K562 (cell line): ENCODE results near the gene OPCML. TPM values are rescaled to one million over a fixed set of nuclear protein-coding genes. Genes with fewer than 3 reads are reported as not detected.

Experiments used
- ATAC-seq: fragments of 200-7000 bp; cut with Tn5 transposase; 3 replicates; pipeline ENCODE4 v1.9.1; 2020; ENCODE audit warnings: moderate library complexity
- BruUV-seq: library from RNA; stranded (reverse); fragments of 400-500 nt; replicated peaks from 2 replicates; lab custom pipeline; 2021; lab: Mats Ljungman, UMichigan
- CTCF ChIA-PET: fragments of 300-600 bp; formaldehyde crosslinking; extraction: SDS; loops from one replicate; lab custom pipeline; 2021; ENCODE audit warnings: low intra/inter-chr PET ratio; lab: Yijun Ruan, JAX
- POLR2A ChIA-PET: fragments of 300-600, 350-650 bp; sonication (Branson Sonifier 250); formaldehyde crosslinking; extraction: SDS; loops from one replicate; lab custom pipeline; 2021; ENCODE audit warnings: antibody characterized with exemption, inconsistent platforms; lab: Yijun Ruan, JAX
- DNase-seq, 4 experiments: peaks; one replicate each; pipeline versions ENCODE4 v3.0.0 to v3.0.0-alpha.2; 2011 to 2018; ENCODE audit warnings: low spot score in 3 of 4, mixed read lengths in 3 of 4; ENCODE audit errors: extremely low read depth in 1 of 4
- FAIRE-seq: peaks from 2 replicates; lab custom pipeline; 2011; peaks lifted over from hg19 to GRCh38; lab: Jason Lieb, UNC
- H2AFZ ChIP-seq: 2 replicates; pipeline ENCODE4 v1.6.0; 2011; ENCODE audit warnings: low read depth, low read length, control low read depth, inconsistent platforms
- H3K27ac ChIP-seq: fragments of 200-600 bp; 3 replicates; pipeline ENCODE4 v1.8.0; 2011; ENCODE audit warnings: low read depth, mild to moderate bottlenecking, control low read depth, inconsistent platforms, low read length, moderate library complexity, mixed read lengths; ENCODE audit errors: extremely low read depth
- H3K27me3 ChIP-seq, 2 experiments: fragments of 300-600 bp in 1 of 2; 2 replicates in 1 of 2; 3 replicates in 1 of 2; pipeline versions ENCODE4 v1.6.0 to v1.8.0; 2011; ENCODE audit warnings: inconsistent platforms in 2 of 2, low read length in 2 of 2, mild to moderate bottlenecking in 1 of 2, mixed read lengths in 1 of 2, moderate library complexity in 1 of 2; ENCODE audit not compliant: control insufficient read depth in 2 of 2, insufficient read depth in 2 of 2
- H3K36me3 ChIP-seq: fragments of 300-600 bp; 3 replicates; pipeline ENCODE4 v1.8.0; 2011; ENCODE audit warnings: mild to moderate bottlenecking, low read length, inconsistent platforms; ENCODE audit not compliant: control insufficient read depth, insufficient read depth
- H3K4me1 ChIP-seq, 2 experiments: fragments of 200-600 bp in 1 of 2; replicated peaks in 1 of 2; 2 replicates in 1 of 2; 3 replicates in 1 of 2; pipeline versions ENCODE4 v1.5.1 to v1.8.0; 2011; ENCODE audit warnings: inconsistent platforms in 2 of 2, low read length in 2 of 2, mild to moderate bottlenecking in 1 of 2, mixed read lengths in 1 of 2, moderate library complexity in 1 of 2; ENCODE audit not compliant: control insufficient read depth in 2 of 2, insufficient read depth in 2 of 2
- H3K4me2 ChIP-seq: 2 replicates; pipeline ENCODE4 v1.6.1; 2011; ENCODE audit warnings: low read length, control low read depth, inconsistent platforms, mixed read lengths; ENCODE audit not compliant: insufficient read depth
- H3K4me3 ChIP-seq: fragments of 200-600 bp; sonication (generic), shearing (Covaris generic); 2 replicates; pipeline ENCODE4 v1.5.1; 2016; ENCODE audit warnings: control low read depth, inconsistent platforms
- H3K79me2 ChIP-seq: fragments of 200-600 bp; 3 replicates; pipeline ENCODE4 v1.8.0; 2011; ENCODE audit warnings: low read length, inconsistent platforms; ENCODE audit not compliant: control insufficient read depth, insufficient read depth
- H3K9ac ChIP-seq, 2 experiments: 2 replicates each; pipeline versions ENCODE4 v1.6.0 to v1.6.1; 2011; ENCODE audit warnings: low read depth in 2 of 2, low read length in 2 of 2, control low read depth in 1 of 2, inconsistent platforms in 1 of 2, mild to moderate bottlenecking in 1 of 2, mixed read lengths in 1 of 2; ENCODE audit not compliant: insufficient read depth in 1 of 2
- H3K9me1 ChIP-seq: one replicate; pipeline ENCODE4 v1.6.0; 2011; ENCODE audit warnings: inconsistent platforms, mild to moderate bottlenecking, low read length, moderate library complexity; ENCODE audit not compliant: control insufficient read depth, insufficient read depth
- H3K9me3 ChIP-seq: replicated peaks from 2 replicates; pipeline ENCODE4 v1.5.1; 2011; ENCODE audit warnings: low read depth, low read length, inconsistent platforms; ENCODE audit not compliant: control insufficient read depth, insufficient read depth
- H4K20me1 ChIP-seq: replicated peaks from 2 replicates; pipeline ENCODE4 v1.6.1; 2011; ENCODE audit warnings: low read length, inconsistent platforms, mixed read lengths; ENCODE audit not compliant: control insufficient read depth, insufficient read depth
- E2F5 ChIP-seq: sonication (generic); formaldehyde crosslinking; IDR thresholded peaks from 2 replicates; pipeline ENCODE4 v1.8.0; 2022; ENCODE audit warnings: mild to moderate bottlenecking, missing genetic modification reagents
- IFI16 ChIP-seq: fragments of 250-450 bp; sonication (Bioruptor Pico); IDR thresholded peaks from 2 replicates; pipeline ENCODE4 v2.1.2; 2022; ENCODE audit warnings: mild to moderate bottlenecking, inconsistent platforms
- MBD1 ChIP-seq: fragments of 250-450 bp; sonication (Bioruptor Pico); IDR thresholded peaks from 2 replicates; pipeline ENCODE4 v1.8.0; 2022; ENCODE audit warnings: inconsistent platforms
- NUFIP1 ChIP-seq: fragments of 450-650 bp; IDR thresholded peaks from 2 replicates; pipeline ENCODE4 v1.6.1; 2018; ENCODE audit not compliant: partially characterized antibody
- RFX7 ChIP-seq: fragments of 250-450 bp; sonication (Bioruptor Pico); IDR thresholded peaks from 2 replicates; pipeline ENCODE4 v1.5.1; 2021; ENCODE audit warnings: mild to moderate bottlenecking
- SMAD1 ChIP-seq: fragments of 150-350 bp; IDR thresholded peaks from 2 replicates; pipeline ENCODE4 v1.6.1; 2014; ENCODE audit warnings: low read length, low read depth; ENCODE audit not compliant: partially characterized antibody
- SRSF1 ChIP-seq: fragments of 200-400 bp; formaldehyde crosslinking; IDR thresholded peaks from 2 replicates; pipeline ENCODE4 v1.6.1; 2017; ENCODE audit warnings: mild to moderate bottlenecking, low read depth, low read length, moderate library complexity
- TEAD1 ChIP-seq, 2 experiments: fragments of 450-650 bp in 1 of 2; sonication (generic) in 1 of 2; formaldehyde crosslinking; IDR thresholded peaks; 2 replicates each; pipeline versions ENCODE4 v1.4.0 to v1.8.0; 2020 to 2022; ENCODE audit warnings: mild to moderate bottlenecking in 2 of 2, missing genetic modification reagents in 1 of 2
- THAP12 ChIP-seq: fragments of 250-450 bp; sonication (Bioruptor Pico); IDR thresholded peaks from 2 replicates; pipeline ENCODE4 v1.9.0; 2021; ENCODE audit warnings: mild to moderate bottlenecking, inconsistent platforms
- ZKSCAN1 ChIP-seq: fragments of 150-350 bp; IDR thresholded peaks from 2 replicates; pipeline ENCODE4 v1.6.1; 2016; ENCODE audit warnings: low read depth, low read length
- ZNF311 ChIP-seq: fragments of 250-450 bp; sonication (Bioruptor Pico); IDR thresholded peaks from 2 replicates; pipeline ENCODE4 v1.4.0; 2020; ENCODE audit warnings: mild to moderate bottlenecking, moderate library complexity
- ZNF57 ChIP-seq: fragments of 450-650 bp; formaldehyde crosslinking; IDR thresholded peaks from 2 replicates; pipeline ENCODE4 v1.4.0; 2020; ENCODE audit warnings: mild to moderate bottlenecking, moderate library complexity
- WGBS: fragments of 100-300 bp; shearing (Covaris generic); methylation state at CpG from one replicate; pipeline ENCODE4 v1.1.6; 2016; ENCODE audit warnings: low coverage, mixed read lengths; ENCODE audit not compliant: insufficient coverage; ENCODE audit errors: missing lambda C conversion rate; 5-methylcytosine and 5-hydroxymethylcytosine counted together
- in situ Hi-C: fragments of 300-500 bp; cut with MboI; formaldehyde crosslinking; loops from 4 replicates; pipeline ENCODE4 v1.15.0; 2018; ENCODE audit warnings: inconsistent platforms, mixed read lengths
- intact Hi-C: fragments of 100-400 bp; cut with micrococcal nuclease; formaldehyde crosslinking; loops from 2 replicates; pipeline ENCODE4 v1.14.2; 2022
- polyA plus RNA-seq, 8 experiments: library from polyadenylated mRNA; depleted of rRNA in 4 of 8; stranded (reverse) in 5 of 8; unstranded in 3 of 8; fragments of >200 nt; fragmentation: Nextera tagmentation in 2 of 8; fragmentation: Illumina TruSeq in 1 of 8; extraction: Ambion mirVana in 2 of 8; extraction: Trizol in 1 of 8; gene quantifications; 2 replicates each; pipeline versions ENCODE4 v1.2.1 to v1.2.3, GENCODE V29; 2011 to 2014; ENCODE audit warnings: inconsistent platforms in 1 of 8, missing spikeins in 1 of 8
- total RNA-seq, 7 experiments: library from RNA; depleted of rRNA in 6 of 7; stranded (reverse); fragments of >200 nt in 6 of 7; fragmentation: Illumina TruSeq in 2 of 7; extraction: Trizol in 2 of 7; gene quantifications; 2 replicates each; pipeline versions ENCODE4 v1.2.1 to v1.2.3, GENCODE V29; 2011 to 2021; ENCODE audit warnings: low replicate concordance in 1 of 7

The OPCML gene
- total and polyA plus RNA-seq, 9 of the 15 experiments (the other 6 are each of a cell fraction or from before 2014, with no cell fraction given): not detected

- POLR2A ChIA-PET: no interaction called here
- H3K27ac ChIP-seq: no peak overlapping the region
- H3K4me3 ChIP-seq: no peak overlapping the region
- no peaks in the 10 kb centered on the region for H4K20me1 ChIP-seq
- no peak overlapping the region for H2AFZ ChIP-seq
- no peak overlapping the region for H3K4me2 ChIP-seq
- H3K79me2 ChIP-seq: no peaks in the 10 kb centered on the region
- intact Hi-C loops: no loop called here
- no TSS peak for BruUV-seq
- H3K27me3 ChIP-seq: no peaks in the 10 kb centered on the region
- no peaks in the 10 kb centered on the region for H3K9me1 ChIP-seq
- no peak for TF ChIP-seq MBD1 (CRISPR knock-in tag)
- no peak for TF ChIP-seq E2F5 (CRISPR knock-in tag)
- H3K36me3 ChIP-seq: no peaks in the 10 kb centered on the region
- no peak for DNase-seq
- no peak for FAIRE-seq
- in situ Hi-C loops: no loop called here
- 0% methylated on average over 6 of the region's 6 CpGs for WGBS
- no peak overlapping the region for H3K9ac ChIP-seq
- no peaks in the 10 kb centered on the region for H3K4me1 ChIP-seq
- no peak for ATAC-seq
- CTCF ChIA-PET: no interaction called here
- H3K9me3 ChIP-seq: no peaks in the 10 kb centered on the region
Measured at GRCh38 chr11:133506551-133507094, 25.7 kb downstream of the OPCML start.

GRCh38 chr11:133506023-133506422 is 26.3 kb downstream of the OPCML start:
- no peaks in the 10 kb centered on the region for H3K27me3 ChIP-seq
- in situ Hi-C loops (no loop called here), intact Hi-C loops (no loop called here)
- no peak overlapping the region for H3K27ac ChIP-seq
- no peak for DNase-seq
- no peak overlapping the region for H3K9ac ChIP-seq
- H3K9me3 ChIP-seq: no peaks in the 10 kb centered on the region
- POLR2A ChIA-PET: no interaction called here
- no peaks in the 10 kb centered on the region for H3K9me1 ChIP-seq
- WGBS: 0% methylated on average over 3 of the region's 3 CpGs
- CTCF ChIA-PET: no interaction called here
- H3K79me2 ChIP-seq: no peaks in the 10 kb centered on the region
- ATAC-seq: no peak
- no peaks in the 10 kb centered on the region for H4K20me1 ChIP-seq
- no peaks in the 10 kb centered on the region for H3K4me1 ChIP-seq
- BruUV-seq: no TSS peak
- no peak overlapping the region for H3K4me2 ChIP-seq
- H2AFZ ChIP-seq: no peak overlapping the region
- H3K36me3 ChIP-seq: no peaks in the 10 kb centered on the region
- H3K4me3 ChIP-seq: no peak overlapping the region
- no peak for FAIRE-seq
- TF ChIP-seq IFI16 (no peak), SMAD1 (no peak), NUFIP1 (no peak), ZNF57 (no peak), SRSF1 (no peak), THAP12 (CRISPR knock-in tag) (no peak), RFX7 (CRISPR knock-in tag) (no peak), ZNF311 (CRISPR knock-in tag) (no peak), ZKSCAN1 (no peak), TEAD1 (CRISPR knock-in tag; IDR thresholded peaks at IDR 0.05) (no peak)
